ENCODE measurements around the gene VEPH1.

DNA sequence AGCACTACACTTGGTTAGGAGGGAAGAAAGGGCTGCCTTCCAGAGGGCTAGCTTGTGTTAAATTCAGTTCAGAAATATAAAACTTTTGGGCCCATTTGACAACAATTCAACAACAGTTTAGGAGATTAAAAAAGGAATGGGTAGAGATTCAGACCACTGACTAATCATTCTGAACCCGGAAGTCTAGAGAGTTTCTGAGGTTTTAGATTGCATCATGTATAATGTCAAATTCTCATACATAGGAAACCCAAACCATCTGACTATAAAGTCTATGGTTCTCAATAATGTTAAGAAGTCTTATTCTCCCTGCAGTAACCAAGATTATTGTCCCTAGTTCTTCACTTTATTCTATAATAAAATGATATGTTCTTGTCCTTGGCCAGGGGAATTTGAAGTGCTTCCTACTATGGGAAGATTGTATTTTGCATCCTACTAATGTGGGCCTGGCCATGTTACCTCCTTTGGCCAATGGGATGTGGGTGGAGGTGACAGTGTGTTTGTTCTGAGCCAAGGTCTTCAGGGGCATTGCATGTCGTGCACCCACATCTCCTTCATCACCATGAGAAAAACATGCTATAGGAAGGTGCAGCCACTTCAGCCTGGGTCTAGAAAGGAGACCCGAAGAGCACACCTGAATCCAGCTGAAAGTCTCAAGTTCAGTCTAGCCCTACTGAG, 276.9 kb downstream of the VEPH1 start:
- TF ChIP-seq, protein P1, sequence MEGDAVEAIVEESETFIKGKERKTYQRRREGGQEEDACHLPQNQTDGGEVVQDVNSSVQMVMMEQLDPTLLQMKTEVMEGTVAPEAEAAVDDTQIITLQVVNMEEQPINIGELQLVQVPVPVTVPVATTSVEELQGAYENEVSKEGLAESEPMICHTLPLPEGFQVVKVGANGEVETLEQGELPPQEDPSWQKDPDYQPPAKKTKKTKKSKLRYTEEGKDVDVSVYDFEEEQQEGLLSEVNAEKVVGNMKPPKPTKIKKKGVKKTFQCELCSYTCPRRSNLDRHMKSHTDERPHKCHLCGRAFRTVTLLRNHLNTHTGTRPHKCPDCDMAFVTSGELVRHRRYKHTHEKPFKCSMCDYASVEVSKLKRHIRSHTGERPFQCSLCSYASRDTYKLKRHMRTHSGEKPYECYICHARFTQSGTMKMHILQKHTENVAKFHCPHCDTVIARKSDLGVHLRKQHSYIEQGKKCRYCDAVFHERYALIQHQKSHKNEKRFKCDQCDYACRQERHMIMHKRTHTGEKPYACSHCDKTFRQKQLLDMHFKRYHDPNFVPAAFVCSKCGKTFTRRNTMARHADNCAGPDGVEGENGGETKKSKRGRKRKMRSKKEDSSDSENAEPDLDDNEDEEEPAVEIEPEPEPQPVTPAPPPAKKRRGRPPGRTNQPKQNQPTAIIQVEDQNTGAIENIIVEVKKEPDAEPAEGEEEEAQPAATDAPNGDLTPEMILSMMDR (IDR thresholded peaks at IDR 0.05), result no peak
- no peak for TF ChIP-seq POLR2A (IDR thresholded peaks at IDR 0.05)

Measured in body of pancreas (tissue), 4 donors.